Spleen (tissue), 7 donors: ENCODE results near the gene CHFR.

ENCODE experiments used
- CTCF ChIP-seq, 11 experiments: fragments of 200-600 bp in 7 of 11; fragments of 450-650 bp in 4 of 11; sonication (generic) in 4 of 11; IDR thresholded peaks in 8 of 11; conservative IDR thresholded peaks in 3 of 11; 1 replicate in 7 of 11; 2 replicates in 4 of 11; pipeline versions ENCODE4 v1.4.0 to v1.8.0; 2016 to 2021; ENCODE audit warnings: antibody characterized with exemption in 11 of 11, inconsistent platforms in 4 of 11, mild to moderate bottlenecking in 1 of 11
- POLR2A ChIP-seq, 3 donors: fragments of 450-650 bp; IDR thresholded peaks; one replicate each; pipeline ENCODE4 v1.5.1; 2017; ENCODE audit warnings: antibody characterized with exemption in 3 of 3, mild to moderate bottlenecking in 1 of 3
- POLR2AphosphoS5 ChIP-seq, 3 donors: sonication (generic); formaldehyde crosslinking; IDR thresholded peaks; one replicate each; pipeline ENCODE4 v1.5.1; 2017; ENCODE audit warnings: antibody characterized with exemption in 3 of 3
- donor health status: DM: no; HTN: no; CAD: no; lungs with moderate emphysema.
- donor health status: DM: no; HTN: no; CAD: no.
- donor health status: DM: no; HTN: no; CAD: no.

- TF ChIP-seq CTCF (IDR thresholded peaks at IDR 0.05 in 8 of 11, conservative IDR thresholded peaks at IDR 0.05 in 3 of 11) (no peak), POLR2AphosphoS5 (IDR thresholded peaks at IDR 0.05) (no peak), POLR2A (IDR thresholded peaks at IDR 0.05) (no peak)
Measured at GRCh38 chr12:132833341-132833740, 54.1 kb downstream of the CHFR start.
